Ectodermal cell (in vitro differentiated cells): ENCODE measurements around the gene RHBDL1.

ENCODE experiments used
- H3K27ac ChIP-seq: 2 replicates; pipeline ENCODE4 v1.7.0; 2013; ENCODE audit warnings: mild to moderate bottlenecking, low read depth, low read length; ENCODE audit not compliant: insufficient read depth, poor library complexity, severe bottlenecking
- H3K27me3 ChIP-seq: 2 replicates; pipeline ENCODE4 v1.7.0; 2013; ENCODE audit warnings: mild to moderate bottlenecking, low read length; ENCODE audit not compliant: insufficient read depth, control insufficient read depth, poor library complexity, severe bottlenecking
- H3K36me3 ChIP-seq: one replicate; pipeline ENCODE4 v1.7.0; 2013; ENCODE audit warnings: low read length; ENCODE audit not compliant: control insufficient read depth, insufficient read depth
- H3K4me1 ChIP-seq: one replicate; pipeline ENCODE4 v1.7.0; 2013; ENCODE audit warnings: low read length; ENCODE audit not compliant: control insufficient read depth, insufficient read depth
- H3K4me3 ChIP-seq: 2 replicates; pipeline ENCODE4 v1.7.0; 2013; ENCODE audit warnings: low read depth, low read length, control low read depth; ENCODE audit not compliant: insufficient read depth
- H3K9me3 ChIP-seq: 2 replicates; pipeline ENCODE4 v1.7.0; 2013; ENCODE audit warnings: mild to moderate bottlenecking, low read length, moderate library complexity; ENCODE audit not compliant: control insufficient read depth
- WGBS, 2 experiments: methylation state at CpG; one replicate each; pipeline ENCODE4 v1.1.7; 2013; ENCODE audit warnings: missing lambda C conversion rate in 2 of 2; 5-methylcytosine and 5-hydroxymethylcytosine counted together

RHBDL1 gene

GRCh38 chr16:658679-659571 is 16.5 kb upstream of the RHBDL1 start:
- WGBS, 2 experiments = 93 to 94% methylated on average over 35 of the region's 35 CpGs
- peaks cover 4% of the 10 kb centered on the region for H3K36me3 ChIP-seq
- no peak overlapping the region for H3K4me3 ChIP-seq
- H3K9me3 ChIP-seq = no peaks in the 10 kb centered on the region
- H3K27ac ChIP-seq = no peak overlapping the region
- peaks cover 6% of the 10 kb centered on the region for H3K4me1 ChIP-seq
- no peaks in the 10 kb centered on the region for H3K27me3 ChIP-seq

DNA sequence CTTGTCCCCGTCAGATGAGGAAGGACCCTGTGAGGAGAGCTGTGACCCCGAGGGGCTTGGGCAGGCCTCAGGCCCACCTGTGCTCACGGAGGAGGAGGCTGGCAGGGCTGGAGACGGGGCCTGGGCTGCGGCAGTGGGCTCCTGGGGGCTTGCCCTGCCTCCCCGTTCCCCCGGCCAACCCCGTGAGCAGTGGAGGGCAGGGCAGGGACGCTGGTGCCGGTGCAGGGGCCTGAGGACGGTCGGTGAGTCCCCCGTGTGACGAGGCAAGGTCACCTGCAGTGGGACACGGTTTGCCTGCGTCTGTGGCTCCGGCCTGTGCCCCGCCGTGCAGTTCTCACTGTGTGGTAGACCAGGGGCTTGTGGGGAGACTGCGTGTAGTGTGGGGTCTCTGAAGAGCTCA is 15.9 kb upstream of the RHBDL1 start:
- WGBS, 2 experiments = 90 to 92% methylated on average over 20 of the region's 20 CpGs

GRCh38 chr16:660132-660458 is 15.4 kb upstream of the RHBDL1 start:
- 84 to 87% methylated on average over 6 of the region's 6 CpGs for WGBS, 2 experiments
- Histone ChIP-seq H3K4me3 (no peak overlapping the region), H3K27ac (no peak overlapping the region), H3K36me3 (no peaks in the 10 kb centered on the region), H3K27me3 (no peaks in the 10 kb centered on the region), H3K4me1 (peaks cover 6% of the 10 kb centered on the region), H3K9me3 (no peaks in the 10 kb centered on the region)

More for the DNA sequence above, 15.9 kb upstream of the RHBDL1 start:
- no peaks in the 10 kb centered on the region for H3K9me3 ChIP-seq
- H3K4me3 ChIP-seq = no peak overlapping the region
- no peak overlapping the region for H3K27ac ChIP-seq
- H3K4me1 ChIP-seq = peaks cover 6% of the 10 kb centered on the region
- H3K36me3 ChIP-seq = peaks cover 4% of the 10 kb centered on the region
- no peaks in the 10 kb centered on the region for H3K27me3 ChIP-seq

- Histone ChIP-seq H3K27ac (no peak overlapping the region), H3K36me3 (no peaks in the 10 kb centered on the region), H3K27me3 (no peaks in the 10 kb centered on the region), H3K9me3 (no peaks in the 10 kb centered on the region), H3K4me3 (no peak overlapping the region), H3K4me1 (peaks cover 6% of the 10 kb centered on the region)
- 26 to 28% methylated on average over 35 to 36 of the region's 43 CpGs for WGBS, 2 experiments
Measured at GRCh38 chr16:660459-661183, 14.8 kb upstream of the RHBDL1 start.

DNA sequence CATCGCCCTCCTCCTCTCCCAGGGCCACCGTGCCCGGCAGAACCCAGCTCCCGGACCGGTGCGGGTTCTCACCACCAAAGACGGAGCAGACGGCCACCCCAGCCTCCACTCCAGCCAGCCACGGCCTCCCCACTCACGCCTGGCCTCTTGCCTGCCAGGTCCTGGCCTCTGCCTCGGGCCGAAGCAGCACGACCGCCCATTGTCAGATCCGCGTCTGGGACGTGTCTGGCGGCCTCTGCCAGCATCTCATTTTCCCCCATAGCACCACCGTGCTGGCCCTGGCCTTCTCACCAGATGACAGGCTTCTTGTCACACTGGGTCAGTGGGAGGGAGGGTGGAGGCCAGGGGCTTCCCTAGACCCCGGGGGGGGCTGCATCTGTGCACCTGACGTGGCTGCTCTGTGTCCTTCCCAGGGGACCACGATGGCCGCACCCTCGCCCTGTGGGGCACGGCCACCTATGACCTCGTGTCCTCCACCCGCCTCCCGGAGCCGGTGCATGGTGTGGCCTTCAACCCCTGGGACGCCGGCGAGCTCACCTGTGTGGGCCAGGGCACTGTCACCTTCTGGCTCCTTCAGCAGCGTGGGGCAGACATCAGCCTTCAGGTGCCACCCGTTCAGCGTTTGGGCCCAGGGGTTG is 14.2 kb upstream of the RHBDL1 start:
- H3K36me3 ChIP-seq = no peaks in the 10 kb centered on the region
- 81 to 83% methylated on average over 35 of the region's 35 CpGs for WGBS, 2 experiments
- no peak overlapping the region for H3K27ac ChIP-seq
- H3K27me3 ChIP-seq = no peaks in the 10 kb centered on the region
- H3K4me3 ChIP-seq = no peak overlapping the region
- no peaks in the 10 kb centered on the region for H3K9me3 ChIP-seq
- H3K4me1 ChIP-seq = peaks cover 6% of the 10 kb centered on the region

GRCh38 chr16:662095-662494 is 13.4 kb upstream of the RHBDL1 start:
- 96 to 97% methylated on average over 19 of the region's 19 CpGs for WGBS, 2 experiments
- Histone ChIP-seq H3K9me3 (no peaks in the 10 kb centered on the region), H3K36me3 (no peaks in the 10 kb centered on the region), H3K4me1 (peaks cover 6% of the 10 kb centered on the region), H3K27ac (no peak overlapping the region), H3K27me3 (no peaks in the 10 kb centered on the region), H3K4me3 (no peak overlapping the region)

DNA sequence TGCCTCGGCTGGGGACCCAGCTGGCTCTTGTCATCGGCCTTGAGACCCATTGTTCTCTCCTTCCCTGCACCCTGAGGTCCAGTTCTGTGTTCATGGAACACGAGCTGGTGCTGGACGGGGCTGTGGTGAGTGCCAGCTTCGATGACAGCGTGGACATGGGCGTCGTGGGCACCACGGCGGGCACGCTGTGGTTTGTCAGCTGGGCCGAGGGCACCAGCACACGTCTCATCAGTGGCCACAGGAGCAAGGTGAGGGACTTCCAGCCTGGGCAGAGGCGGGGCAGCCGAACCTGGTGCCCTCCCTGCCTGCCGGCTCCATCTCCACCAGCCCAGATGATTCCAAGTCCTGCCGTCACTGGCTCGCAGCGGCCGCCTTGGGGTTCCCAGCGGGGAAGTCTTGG is 12.9 kb upstream of the RHBDL1 start:
- H3K27ac ChIP-seq = no peak overlapping the region
- no peaks in the 10 kb centered on the region for H3K9me3 ChIP-seq
- no peak overlapping the region for H3K4me3 ChIP-seq
- 95 to 96% methylated on average over 21 of the region's 21 CpGs for WGBS, 2 experiments
- no peaks in the 10 kb centered on the region for H3K36me3 ChIP-seq
- no peaks in the 10 kb centered on the region for H3K27me3 ChIP-seq
- peaks cover 6% of the 10 kb centered on the region for H3K4me1 ChIP-seq

GRCh38 chr16:666572-666971 is 8.9 kb upstream of the RHBDL1 start:
- no peaks in the 10 kb centered on the region for H3K27me3 ChIP-seq
- 92 to 94% methylated on average over 13 of the region's 13 CpGs for WGBS, 2 experiments
- H3K4me3 ChIP-seq = no peak overlapping the region
- peaks cover 20% of the 10 kb centered on the region for H3K36me3 ChIP-seq
- no peak overlapping the region for H3K27ac ChIP-seq
- peaks cover 5% of the 10 kb centered on the region for H3K4me1 ChIP-seq
- no peaks in the 10 kb centered on the region for H3K9me3 ChIP-seq

DNA sequence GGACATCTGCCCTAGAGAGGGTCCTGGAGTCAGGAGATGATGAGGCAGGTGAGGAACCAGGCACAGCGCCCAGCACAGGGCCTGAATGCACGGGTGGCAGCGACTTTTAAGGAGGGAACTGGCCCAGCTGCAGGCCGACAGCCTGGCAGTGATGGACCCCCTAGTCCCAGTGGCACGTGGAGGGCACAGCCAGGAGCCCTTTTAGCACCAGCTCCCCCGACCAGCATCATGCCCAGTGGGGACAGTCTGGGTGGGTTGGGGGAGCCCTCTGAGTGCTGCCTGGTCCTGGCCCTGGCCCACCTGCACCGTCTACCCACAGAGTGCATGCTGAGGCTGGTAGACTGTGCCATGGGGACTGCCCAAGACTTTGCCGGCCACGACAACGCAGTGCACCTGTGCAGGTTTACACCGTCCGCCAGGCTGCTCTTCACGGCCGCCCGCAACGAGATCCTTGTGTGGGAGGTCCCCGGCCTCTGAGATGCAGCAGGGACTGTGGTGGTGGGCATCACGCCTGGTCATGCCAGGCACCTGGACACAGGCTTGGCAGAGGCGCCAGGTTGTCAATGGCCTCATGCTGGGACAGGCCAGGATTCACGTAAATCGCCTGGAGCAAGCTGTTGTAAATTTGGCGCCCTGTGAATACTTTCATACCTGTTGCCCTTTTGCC is 8.2 kb upstream of the RHBDL1 start:
- H3K4me3 ChIP-seq = no peak overlapping the region
- H3K27ac ChIP-seq = no peak overlapping the region
- no peaks in the 10 kb centered on the region for H3K27me3 ChIP-seq
- no peaks in the 10 kb centered on the region for H3K9me3 ChIP-seq
- peaks cover 5% of the 10 kb centered on the region for H3K4me1 ChIP-seq
- WGBS, 2 experiments = 91 to 92% methylated on average over 22 of the region's 22 CpGs
- H3K36me3 ChIP-seq = peaks cover 27% of the 10 kb centered on the region
